GM20431 (cell line): ENCODE results near the gene VOPP1.
"Not testable (repeated sequence)": the region's sequence is repeated elsewhere in the genome, so short reads cannot be mapped to it uniquely, and the experiment has no call there.

ENCODE experiments used
- in situ Hi-C: fragments of 300-500 bp; cut with MseI, MboI; formaldehyde crosslinking; loops from one replicate; pipeline ENCODE4 v1.15.0; 2020; ENCODE audit warnings: low sequenced_read_pairs; ENCODE audit not compliant: unreplicated experiment

Gene VOPP1

DNA sequence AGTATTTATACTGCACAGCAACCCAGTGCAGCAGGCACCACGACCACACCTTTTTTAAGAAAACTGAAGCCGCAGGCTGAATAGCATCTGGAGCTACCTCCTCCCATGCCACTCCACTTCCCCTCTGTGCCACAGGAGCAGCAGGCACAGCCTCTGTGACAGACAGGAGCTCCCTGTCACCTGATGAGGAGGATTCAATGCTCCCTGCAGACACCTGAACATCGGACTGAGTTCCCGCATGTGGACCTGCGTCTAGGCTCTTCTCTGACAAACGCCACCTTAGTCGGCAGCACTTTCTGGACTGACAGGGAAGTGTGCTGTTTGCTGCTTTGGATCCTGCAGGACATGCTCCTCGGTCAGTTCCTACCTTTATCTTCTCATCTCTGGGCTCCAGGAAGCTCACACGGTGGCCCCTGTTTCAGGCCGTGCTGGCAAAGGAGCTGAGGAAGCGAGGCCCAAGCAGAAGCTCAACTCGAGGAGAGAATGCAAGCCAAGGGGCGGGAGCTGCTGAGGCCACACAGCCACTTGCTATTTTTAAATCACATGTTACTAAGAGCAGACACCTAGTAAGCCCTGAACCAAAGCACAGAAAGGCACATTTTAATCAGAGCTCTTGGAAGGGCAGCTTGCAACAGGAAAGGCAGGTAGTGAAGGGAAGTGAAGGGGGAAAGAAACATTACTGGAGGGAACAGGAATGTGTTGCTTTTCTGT is 56.6 kb downstream of the VOPP1 start:
- in situ Hi-C loops: no loop called here

DNA sequence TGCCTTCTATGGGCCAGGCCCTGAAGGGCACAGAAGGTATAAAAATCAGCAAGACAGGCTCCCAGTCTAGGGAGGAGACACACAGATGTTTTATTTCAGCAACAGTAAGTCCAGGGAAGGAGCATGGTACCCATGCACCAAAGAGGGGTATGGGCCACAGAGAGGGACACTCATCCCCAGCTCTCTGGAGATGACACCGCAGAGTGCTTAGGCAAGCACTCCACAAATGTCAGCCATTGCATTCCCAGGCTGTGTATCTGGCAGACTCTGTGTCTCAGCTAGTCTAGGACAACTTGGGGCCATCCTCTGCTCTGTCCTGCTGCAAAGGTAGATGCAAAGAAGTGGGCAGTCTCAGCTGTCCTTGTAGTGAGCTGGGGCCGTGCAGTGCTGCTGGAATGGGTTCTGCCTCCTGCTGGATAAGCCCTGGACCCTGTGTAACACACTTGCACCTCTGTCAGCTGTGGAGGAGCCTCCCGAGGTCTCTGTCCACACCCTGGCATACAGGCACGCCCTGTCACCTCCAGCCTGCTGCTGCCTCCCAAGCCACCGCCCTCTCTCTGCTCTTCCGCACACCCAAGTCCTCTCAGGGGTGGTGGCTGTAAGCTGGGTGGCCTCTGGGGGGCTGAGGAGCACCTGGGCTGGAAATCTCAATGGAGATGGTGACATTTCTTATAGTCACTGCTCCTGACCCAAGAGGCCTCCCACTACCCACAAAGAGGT is 57.6 kb downstream of the VOPP1 start:
- in situ Hi-C loops: no loop called here

DNA sequence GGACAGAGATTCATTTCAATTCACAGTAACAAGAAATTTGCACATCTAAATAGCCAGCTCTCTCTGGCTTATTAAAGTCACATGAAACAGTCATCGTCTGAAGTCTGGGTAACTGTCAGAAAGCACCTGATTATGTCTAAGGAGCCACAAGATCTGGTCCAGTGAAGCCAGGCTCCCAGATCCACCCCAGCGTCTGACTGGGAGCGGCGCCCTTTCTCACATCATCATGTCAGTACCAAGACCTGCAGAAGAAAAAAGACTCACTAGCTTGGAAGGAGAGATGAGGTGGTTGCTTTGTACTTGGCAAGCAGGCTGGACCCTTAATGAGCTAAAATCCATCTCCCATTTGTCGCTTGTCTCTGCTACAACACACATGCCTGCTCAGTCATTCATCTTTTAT is 58.4 kb downstream of the VOPP1 start:
- in situ Hi-C loops: no loop called here

DNA sequence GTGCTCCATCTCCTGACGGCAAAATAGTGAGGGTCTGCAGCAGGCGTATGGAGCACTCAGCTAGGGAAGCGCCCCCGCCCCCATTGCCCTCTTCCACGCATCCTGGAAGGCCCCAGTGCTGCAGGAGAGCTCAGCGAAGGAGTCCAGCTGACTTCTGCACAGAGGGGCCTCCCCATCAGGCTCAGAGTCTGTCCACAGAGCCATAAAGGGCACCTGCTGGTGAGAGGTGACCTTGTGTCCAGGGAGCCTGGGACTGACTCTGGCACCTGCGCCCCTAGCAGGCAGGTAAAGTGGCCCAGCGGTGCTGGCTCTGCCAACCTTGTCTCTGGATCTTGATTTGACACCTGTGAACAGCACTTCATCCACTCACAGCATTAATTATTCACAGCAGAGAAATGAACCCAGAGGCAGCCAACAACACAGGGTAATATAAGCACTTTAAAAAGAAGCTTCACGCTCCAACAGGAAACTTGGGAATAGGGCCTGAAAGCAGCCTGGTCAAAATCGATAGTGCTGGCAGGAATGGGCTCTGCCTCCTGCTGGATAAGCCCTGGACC is 59.6 kb downstream of the VOPP1 start:
- in situ Hi-C loops: no loop called here

DNA sequence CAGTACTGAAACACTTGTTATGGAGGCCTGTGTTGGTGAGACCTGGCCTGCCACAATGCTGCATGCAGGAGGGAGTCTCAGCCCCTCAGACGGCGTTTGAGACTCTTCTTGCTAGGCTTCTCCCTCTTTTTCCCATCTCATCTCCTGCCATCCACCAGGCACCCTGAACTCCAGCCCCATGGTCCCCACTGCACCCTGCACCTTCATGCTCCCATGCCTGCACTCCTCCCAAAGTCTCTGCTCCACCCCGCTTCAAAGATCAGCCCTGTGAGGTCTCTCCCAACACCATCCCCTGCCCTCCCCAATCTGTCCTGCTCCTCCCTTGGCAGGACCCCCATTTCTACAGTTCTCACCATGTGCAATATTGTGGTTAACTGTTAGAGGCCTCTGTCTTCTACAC is 61.7 kb downstream of the VOPP1 start:
- in situ Hi-C loops: no loop called here

DNA sequence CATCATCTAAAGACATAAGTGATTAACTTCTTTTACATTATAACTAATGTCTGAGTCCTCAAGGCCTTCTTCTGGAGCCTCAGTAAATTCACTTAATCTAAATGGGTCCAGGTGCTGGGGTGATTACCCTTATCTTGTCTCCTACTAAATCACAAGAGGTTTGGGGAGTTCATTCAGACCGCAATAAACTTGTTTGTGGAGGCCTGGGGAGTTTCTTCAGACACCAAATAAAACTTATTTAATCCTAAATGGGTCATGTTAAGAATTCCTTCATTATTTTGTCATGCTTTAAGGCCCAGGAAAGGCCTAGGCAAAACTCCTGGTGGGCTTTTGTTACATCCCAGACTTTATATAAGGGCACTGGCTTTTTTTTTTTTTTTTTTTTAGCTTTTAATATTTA is 62.1 kb downstream of the VOPP1 start:
- in situ Hi-C loops: not testable (repeated sequence)

DNA sequence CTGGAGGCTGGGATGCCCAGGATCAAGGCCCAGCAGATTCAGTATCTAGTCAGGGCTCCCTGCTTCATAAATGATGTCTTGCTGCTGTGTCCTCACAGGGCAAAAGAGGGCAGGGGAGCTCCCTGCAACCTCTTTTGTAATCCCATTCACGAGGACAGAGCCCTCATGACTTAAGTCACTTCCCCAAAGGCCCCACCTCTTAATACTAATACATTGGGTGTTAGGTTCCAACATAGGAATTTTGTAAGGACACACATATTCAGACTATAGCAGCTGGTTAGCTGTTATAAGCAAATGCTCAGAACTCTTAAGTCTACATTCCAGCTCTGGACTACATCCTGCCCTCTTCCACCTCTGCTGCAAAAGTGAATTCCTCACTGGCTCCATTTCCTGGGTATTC is 63.0 kb downstream of the VOPP1 start:
- in situ Hi-C loops: no loop called here

DNA sequence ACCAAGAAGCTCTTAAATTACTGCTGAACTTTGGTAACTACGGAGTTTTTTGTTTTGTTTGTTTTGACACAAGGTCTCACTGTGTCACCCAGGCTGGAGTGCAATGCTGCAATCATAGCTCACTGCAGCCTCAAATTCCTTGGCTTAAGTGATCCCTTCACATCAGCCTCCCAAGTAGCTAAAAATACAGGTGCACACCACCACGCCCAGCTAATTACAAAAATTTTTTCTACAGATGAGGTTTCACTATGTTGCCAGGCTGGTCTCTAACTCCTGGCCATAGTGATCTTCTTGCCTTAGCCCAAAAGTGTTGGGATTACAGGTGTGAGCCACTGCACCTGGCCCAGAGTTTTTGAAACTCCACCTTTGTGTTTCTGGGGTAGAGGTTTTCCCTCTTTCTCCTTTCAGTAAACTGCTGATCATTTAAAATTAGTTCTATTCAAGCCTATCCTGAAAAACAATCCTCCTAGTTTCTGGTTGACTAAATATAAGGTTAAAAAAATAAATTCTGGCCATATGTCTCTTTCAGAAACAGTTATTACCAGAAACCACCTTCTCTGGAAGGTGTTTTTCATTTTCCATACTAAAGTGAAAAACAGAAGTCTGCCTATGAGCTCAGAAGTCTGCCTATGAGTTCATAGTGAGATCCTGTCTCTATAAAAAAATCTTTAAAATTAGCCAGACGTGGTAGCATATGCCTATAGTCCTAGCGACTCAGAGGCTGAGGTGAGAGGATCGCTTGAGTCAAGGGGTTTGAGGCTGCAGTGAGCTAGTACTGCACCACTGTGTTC is 63.9 kb downstream of the VOPP1 start:
- in situ Hi-C loops: no loop called here

DNA sequence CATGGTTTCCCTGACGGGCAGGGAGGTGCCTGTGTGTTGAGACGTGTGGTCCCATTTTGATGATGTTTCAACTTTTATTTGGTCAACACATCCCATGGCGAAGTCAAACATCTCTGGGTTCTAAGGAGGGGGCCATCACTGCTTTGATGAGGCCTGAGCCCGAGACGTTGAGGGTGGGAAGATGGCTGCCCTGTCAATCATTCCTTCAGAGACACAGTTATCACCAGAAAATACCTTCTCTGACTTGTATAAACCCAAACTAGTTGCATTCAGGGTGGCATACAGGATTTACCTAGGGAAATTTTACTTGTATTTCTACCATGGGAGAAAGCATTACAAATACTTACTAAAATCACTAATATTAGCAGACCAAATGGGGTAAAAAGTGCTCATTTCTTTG is 64.6 kb downstream of the VOPP1 start:
- in situ Hi-C loops: no loop called here

DNA sequence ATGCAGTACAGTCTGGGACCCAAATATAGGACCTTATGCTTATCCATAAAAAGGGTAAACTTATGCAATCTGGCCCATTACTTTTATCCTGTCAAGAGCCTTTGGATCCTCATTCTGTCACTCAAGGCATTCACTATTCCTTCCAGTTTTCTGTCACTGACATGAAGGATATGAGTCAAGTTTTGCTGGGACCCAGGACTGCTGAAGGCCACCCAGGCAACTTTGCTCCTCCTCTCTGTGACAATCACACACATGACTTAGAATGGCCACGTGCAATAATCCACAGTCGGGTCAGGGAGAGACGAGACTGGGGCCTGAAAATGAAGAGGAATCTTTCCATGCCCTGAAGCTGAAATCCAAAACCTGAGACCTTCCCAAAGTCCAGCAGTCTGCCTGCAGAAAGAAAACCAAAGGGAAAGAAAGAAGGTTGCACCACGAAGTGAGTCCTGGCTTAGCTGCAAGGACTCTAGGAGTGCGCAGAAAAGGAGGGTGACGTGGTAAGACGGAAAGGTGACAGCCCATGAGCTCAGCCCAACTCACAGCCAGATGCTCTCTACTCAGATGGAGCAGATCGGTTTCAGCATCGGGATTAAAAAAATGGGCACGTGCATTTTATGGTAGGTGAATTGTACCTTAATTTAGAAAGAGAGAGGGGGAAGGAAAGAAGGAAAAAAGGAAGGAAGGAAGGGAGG is 67.2 kb downstream of the VOPP1 start:
- in situ Hi-C loops: no loop called here

DNA sequence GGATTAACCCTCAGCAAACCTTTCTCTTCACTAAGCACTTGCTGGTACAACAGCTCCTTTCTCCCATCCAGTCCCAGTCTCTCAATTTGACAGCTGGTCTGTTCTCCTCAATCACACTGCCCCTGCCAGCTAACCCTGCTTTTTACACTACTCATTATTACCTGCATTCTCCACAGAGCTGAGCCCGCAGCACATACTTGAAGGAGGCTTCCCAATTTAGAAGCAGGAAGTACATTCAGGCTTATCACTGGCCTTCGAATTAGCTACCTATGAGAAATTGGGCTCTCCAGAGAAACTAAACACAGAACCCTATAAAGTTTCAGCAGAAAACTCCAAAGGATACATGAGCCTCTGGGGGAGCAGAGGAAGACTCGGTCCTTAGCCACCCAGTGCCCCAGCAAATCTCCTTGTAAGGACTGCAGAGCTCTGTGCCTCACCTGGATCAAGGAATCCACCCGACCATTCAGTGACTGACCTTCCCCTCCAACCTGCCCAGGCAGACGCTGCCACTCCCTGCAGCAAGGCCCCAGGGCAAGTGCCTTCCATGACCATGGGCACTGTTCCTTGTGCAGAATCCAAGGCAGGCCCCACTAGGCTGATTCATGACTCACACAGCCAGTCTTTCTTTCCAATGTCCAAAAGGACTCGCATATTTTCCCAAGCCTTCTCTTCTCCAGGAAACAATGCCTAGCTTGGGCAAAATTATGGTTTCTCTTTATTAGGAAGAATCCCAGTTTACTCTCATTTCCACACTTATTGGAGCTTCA is 68.0 kb downstream of the VOPP1 start:
- in situ Hi-C loops: no loop called here

DNA sequence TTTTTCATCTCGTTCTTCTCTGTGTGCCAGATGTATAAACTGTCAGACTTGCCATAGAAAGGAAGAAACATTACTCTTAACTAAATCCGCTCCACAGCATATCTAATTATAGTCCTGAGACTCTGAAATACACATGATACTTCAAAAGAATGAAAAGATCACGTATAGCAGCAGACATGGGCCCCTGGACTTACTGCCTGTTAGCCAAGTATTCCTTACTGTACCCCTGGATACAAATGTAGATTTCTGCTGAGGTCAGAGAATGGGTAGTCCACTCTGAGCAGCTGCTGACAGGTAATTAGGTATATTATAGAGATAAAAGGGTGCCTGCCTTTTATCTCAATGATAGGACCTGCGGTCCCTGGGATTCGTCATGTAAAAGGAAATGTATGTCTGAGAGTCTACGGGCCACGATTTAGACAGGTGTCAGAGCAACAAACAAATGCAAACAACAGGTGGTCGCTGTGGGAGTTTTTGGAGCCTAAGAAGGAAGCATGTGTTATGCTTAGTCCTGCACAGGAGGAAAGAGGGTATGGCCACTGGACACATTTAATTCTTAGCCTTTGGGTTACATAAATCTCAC is 69.4 kb downstream of the VOPP1 start:
- in situ Hi-C loops: no loop called here

DNA sequence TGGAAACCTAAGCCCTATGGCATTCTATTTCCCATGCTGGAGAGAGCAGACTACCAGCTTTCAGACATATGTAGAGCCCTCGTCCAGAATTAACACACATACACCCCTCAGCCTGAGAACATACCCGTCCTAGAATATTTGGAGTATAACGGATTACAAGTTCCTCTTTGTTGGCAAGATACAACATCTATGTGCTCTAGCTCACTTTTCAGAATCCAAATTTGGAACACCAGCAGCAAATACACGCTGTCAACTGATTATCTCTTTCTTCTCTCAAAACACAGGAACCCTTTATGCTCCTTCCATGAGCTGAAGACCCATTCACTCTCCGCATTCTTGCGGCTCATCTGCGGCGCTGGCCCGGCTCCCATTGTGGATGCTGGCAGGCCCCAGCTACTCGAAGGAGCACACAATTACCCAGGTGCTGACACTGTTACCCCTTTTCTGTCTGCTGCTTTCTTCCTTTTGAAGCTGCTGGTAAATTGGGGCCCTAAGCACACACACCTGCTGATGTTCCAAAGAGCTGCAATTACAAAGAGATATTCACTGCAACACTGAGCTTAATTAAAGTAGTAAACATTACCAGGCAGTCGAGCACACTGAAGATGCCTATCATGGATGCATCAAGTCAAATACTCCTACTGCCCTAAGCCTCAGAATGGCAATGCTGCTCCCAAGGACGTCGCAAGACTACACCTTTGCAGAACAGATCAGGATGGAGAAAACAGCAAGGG is 70.0 kb downstream of the VOPP1 start:
- in situ Hi-C loops: no loop called here

DNA sequence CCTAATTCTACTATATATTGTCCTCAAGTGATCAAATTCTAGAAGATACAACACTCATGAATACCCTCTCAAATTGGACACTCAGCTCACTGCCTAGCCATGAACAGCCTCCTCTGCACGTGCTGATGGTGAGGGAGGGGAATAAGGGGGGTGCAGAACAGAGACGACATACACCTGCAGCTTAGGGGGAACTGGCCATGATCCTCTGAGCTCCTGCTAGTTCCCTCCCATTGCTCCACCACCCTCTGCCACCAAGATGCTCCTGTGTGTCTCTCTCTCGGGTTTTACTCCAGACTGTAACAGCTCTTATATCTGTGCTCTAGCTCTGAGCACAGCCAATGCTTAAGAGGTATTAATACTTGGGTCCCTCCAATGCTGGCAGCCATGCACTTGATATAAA is 70.7 kb downstream of the VOPP1 start:
- in situ Hi-C loops: no loop called here

DNA sequence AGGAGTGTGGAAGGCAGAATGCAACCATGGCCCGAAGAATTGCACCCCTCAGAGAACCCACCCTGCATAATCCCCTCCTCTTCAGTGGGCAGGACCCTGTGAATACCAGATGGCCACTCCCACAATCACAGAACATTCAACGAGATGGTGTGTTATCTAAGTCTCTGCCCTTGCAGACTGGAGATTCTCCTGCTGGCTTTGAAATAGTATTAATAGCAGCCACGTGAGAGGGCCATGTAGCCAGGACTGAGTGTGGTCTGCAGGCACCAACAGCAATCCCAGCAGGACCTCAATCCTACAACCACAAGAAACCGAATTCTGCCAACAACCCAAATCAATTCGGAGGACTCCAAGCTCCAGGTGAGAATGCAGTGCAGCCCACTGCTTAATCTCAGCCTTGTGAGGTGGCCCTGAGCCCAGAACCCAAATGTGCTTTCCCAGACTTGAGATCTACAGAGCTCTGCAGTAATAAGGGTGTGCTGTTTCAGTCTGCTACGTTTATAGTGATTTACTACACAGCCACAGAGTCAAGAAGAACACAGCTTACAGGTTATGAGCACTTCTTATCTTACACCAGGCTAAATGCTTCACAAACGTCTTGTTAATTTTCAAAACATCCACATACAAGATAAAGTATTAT is 72.1 kb downstream of the VOPP1 start:
- in situ Hi-C loops: no loop called here

DNA sequence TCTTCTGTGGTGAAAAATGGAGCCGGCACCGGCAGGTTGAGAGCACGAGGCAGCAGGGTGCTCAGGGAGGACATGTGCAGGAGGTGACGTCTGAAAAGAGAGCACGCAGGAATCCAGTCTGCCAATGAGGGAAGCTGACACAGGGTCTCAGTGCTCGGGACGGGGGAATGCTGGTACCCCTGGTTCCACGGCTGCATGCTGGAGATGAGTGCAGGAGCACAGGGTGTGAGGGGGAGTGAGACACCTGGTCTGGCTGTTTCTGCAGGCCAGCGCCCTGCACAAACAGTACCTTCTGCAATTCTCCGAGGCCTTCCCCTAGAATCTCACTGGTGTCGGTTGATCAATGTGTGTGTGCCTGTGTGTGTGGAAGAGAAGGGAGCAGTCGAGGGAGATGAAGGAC is 72.7 kb downstream of the VOPP1 start:
- in situ Hi-C loops: no loop called here

DNA sequence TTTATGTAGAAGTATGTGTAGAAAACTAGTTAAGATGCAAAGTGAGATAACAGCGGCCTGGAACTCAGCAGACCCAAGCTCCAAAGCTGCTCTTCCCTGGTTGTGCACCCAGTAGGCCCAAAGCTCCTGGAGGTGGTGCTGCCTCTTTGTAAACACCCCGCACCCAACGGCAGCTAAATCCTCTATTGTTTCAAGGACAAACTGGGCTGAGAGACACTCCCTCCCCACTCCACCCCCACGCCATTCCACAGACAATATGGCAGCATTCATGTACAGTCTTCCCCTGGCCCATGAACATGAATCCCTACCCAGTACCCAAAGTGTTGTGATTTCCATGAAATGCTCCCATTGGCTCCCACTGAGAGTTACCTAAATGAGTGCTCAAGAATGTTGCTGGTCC is 73.5 kb downstream of the VOPP1 start:
- in situ Hi-C loops: no loop called here

DNA sequence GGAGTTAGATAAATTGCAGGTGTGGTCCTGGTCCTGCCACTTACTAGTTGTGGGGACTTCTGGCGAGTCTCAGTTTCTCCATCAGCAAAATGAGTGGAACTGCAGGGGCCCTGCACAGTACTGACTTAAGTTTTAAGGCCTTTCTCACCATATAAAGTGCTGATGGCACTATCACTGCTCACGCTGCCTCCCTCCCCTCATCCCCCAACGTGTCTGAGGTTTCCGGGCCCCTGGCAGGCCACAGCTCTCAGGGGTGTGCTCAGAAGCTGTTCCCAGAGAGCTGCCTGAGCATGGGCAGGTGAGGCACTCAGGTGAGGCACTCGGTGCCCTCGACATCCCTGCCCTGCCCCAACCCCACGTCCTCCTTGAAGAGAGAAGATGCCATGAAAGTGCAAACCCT is 74.2 kb downstream of the VOPP1 start:
- in situ Hi-C loops: no loop called here
